T1000 (cell line): ENCODE results near the gene NFIA.

ENCODE experiments used
- DNase-seq: peaks from one replicate; lab custom pipeline; 2025; ENCODE audit warnings: mixed read lengths; lab: John Stamatoyannopoulos, UW

NFIA gene

DNA sequence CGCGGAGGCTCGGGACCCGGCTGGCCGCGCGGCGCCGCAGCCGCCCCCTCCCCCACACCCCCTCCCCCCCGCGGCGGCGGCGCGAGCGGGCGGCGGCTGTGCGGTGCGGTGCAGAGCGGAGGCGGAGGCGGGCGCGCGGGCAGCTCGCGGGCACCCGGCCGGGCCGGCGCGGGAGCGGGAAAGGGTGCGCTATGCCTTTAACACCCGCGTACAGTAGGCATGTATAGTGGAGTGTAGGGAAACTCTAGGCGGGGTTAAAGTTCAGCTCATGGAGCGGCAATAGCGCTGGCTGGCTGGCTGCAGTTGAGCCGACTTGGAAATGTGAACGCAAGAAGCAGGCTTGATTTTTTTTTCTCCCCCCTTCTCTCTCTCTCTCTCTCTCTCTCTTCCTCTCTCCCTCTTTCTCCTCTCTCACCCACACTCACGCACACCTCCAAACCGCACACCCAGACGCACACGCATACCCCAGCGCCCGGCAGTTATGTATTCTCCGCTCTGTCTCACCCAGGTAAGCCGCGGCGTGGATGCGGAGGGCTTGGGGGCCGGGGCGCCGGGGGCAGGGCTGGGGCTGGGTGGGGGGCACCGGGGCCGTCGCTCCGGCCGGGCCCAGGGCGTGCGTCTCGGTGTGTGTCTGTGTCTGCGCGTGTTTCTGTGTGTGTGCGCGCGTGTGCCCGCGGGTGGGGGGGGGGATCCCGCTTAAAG is at the start of gene NFIA:
Gene NFIA (plus strand): TSS at position 251 of the 702 bp plus-strand sequence.
- peak; percentile 13 for DNase-seq

DNA sequence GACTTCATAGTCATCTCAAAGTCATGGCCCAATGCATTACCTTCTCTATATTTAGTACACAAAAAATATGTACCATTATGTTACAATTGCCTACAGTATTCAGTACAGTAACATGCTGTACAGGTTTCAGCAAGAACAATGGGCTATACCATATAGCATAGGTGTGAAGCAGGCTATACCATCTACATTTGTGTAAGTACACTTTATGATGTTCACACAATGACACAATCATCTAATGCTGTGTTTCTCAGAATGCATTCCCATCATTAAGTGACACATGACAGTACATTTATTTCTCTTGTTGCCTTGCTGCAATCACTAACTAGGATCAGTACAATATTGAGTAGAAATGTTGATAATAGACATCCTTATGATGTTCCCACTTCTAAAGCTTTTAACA is 46.5 kb upstream of the NFIA start:
- DNase-seq: no peak

DNA sequence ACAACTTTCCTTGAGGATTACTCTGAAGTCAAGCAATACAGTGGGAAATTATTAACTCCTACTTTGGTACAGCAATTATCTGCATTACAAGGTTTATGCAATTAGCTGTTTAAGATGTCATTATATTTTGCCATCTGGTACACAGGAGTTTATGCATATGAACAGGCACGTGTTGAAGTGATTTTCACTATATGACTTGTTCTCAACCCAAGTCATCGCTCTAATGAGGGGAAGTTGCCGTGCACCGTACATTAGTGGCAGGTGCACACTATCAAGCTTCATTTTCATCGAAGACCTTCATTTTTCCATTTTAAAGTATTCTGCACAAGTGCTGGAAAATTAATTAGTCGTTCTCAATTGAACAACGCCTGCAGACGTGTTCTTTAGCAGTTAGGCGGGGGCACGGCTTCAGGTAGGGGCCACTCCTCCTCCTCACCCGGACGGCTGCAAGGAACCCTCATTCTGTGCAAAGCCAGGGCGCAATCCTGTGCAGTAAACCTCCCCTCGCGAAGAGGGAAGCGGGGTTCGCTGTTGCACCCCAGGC is 39.8 kb upstream of the NFIA start:
- DNase-seq: no peak

DNA sequence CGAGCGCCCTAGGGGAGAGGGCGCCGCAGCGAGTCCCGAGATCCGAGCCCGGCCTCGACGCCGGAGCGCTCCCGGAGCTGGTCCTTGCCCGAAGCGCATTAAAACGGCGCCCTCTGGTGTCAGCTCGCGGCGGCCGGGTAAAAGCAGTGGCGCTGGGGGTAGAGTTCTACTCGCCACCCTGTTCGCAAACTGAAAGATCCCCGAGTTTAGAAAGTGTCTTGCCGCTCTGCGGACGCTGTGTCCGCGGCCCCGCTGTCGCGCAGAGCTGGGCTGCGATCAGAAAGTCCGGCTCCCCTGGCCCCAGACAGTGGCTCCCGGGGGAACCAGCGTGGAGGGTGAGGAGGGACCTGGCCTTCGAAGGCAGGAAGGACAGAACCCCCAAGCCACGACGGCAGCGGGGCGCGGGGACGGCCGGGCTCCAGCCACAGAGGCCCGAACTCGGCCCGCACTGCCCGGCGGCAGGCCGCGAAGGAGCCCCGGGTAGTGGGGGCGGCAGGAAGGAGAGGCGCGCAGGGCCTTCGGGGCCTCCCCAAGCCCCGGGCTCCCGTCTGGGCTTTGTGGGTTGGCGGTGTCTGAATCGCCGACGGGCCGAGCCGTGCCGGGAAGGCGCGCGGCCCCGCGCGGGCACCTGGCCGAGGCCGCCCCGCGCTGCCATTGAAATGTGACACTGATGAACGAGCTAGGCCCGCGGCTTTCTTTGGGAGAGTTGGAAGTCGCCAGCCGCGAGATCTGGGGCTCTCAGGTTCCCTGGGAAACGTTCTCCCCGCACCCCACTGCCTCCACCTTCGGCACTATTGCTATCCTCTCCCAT is 39.1 kb upstream of the NFIA start:
- DNase-seq: no peak

DNA sequence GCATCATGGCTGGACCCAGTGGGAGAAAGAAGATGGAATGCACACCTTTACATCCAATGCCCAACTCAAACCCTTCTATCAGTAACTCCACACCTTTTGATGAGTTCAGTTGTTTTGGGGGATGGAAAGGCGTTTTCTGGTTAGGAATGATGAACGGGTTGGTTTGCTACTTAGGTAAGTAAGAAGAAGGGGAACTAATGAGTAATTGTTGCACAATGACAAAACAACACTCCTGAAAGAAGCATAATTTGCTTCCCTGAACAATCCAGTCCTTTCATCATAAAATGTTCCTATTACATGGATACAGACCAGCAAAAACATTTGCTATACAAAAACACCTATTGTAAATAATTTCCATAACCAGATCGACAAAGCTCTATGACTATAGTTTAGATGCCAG is 35.9 kb upstream of the NFIA start:
- DNase-seq: no peak

DNA sequence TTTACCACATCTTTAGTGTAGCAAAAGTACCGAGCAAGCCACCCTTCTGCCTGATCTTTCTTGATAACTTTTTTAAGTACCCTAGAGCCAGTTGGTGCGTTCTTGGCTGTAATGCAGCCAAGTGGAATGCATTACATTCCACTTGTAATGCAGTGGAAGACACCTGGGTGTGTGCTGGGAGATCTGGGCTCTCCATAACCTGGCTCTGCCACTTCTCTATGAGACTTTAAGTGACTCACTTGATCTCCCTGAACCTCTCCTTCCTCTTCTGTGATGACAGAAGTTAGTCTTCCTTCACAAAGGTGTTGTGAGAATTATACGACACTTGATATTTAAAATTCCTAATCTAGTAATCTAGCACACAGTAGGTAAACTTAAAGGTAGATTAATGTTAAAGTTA is 35.3 kb upstream of the NFIA start:
- DNase-seq: no peak

DNA sequence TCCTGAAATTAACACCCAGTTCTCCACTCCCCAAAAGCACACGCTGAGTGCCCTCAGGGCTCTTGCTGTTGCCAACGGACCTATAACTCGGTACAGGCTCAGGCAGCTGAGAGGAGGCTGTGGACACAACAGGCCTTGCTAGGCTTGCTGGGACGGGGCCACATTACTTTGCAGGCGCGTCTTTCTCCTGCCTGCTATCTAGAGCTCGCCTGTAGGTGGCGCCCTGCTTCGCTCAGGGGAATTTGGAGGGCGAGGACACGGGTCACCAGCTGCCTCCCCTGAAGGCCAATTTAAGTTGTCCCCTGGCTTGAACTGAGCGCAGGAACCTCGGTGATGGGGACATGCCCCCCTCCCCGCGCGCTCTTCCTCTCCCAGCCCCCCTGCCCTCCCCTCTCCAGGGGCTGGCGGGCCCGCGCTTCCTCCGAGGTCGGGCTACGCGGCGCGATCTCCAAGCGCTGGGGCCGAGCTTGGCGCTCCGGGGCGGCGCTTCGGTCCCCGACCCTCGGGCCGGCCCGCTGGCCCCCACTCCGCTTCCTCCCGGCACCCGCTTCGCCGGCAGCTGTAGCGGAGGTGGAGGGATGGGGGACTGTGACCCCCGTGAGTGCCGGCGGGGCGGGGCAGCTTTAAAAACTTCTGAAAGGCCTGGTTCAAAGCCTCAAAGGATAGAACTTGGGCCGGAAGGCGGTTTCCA is 32.4 kb upstream of the NFIA start:
- DNase-seq: peak; percentile 80

DNA sequence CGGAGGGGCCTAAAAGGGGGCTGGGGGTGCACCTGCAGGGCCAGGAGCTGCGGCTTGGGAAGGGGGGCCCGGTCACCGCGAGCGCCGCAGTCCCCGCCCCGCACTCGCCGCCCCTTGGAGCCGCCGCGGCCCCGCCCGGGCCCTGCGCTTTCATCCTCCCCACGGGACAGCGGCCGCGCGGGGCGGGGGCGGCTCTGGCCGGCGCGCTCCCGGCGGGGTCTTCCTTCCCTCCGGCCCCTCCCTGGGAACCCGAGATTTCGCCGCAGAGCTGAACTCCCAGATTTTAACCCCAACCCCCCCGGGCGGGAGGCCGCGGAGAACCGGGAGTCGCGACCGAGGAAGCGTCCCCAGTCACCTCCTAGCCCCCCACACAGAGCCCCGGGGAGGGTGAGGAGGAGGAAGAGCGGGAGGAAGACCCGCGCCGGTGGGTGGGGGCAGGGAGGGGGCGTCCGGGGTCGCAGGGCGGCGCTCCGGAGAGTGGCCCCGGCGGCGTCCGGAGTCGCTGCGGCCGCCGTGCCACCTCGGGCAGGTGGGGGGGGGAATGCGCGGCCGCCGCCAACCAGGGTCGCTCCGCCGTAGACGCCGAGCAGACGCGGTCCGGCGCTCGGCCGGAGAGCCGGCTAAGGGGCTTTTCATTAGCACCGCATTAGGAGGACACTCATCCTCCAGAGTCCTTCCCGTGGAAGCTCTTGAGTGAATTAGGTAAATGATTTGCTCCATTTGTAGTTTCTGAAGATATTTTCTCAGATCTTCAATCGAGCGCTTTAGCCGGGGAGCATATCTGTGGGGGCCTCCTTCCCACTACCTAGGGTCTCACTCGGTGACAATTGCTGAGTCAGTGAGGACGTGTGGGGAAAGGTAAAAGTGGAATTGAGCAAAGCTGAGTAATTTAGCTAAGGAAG is 31.6 kb upstream of the NFIA start:
- peak; percentile 34 for DNase-seq

DNA sequence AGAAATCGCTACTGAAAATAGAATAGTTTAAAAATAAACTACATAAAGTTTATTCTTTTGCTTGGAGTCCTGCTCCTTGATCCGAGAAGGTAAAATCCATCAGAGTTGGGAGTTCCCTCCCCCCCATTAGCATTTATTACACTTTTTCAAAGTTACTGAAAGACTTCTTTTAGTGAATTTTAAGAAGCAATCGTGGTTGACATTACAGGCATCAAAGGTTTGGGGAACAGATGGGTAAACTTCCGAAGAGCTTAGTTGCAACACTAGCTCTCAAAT is 31.0 kb upstream of the NFIA start:
- no peak for DNase-seq

DNA sequence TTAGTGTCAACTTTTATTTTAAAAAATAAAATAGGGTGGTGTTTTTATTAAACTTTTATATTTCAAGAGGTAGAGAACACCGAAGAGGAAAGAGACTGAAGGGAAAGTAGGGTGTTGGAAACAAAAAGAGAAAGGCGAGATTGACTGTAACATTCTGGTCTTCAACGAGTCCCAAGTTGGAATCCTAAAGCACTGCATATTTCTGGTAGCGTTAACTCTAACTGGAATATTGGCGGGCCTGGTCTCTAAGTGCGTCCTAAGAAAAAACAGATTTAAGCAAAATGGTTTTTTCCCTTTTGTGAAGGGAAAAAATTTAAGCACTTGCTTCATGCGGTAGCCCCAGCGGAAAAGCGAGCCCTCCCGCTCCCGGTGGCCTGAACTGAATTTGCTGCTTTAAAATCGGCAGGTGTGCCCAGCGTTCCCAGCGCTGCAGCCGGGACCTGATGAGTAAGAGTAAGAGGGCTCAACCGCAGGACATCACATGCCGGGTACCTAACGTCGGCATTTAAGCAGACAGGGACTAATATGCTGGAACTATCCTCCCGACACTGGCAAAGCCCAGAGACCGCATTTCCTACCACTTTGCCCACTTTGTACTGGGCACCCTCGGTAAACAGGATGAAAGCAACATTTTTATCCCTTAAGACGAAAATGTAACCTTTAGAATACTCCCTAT is 30.5 kb upstream of the NFIA start:
- no peak for DNase-seq

DNA sequence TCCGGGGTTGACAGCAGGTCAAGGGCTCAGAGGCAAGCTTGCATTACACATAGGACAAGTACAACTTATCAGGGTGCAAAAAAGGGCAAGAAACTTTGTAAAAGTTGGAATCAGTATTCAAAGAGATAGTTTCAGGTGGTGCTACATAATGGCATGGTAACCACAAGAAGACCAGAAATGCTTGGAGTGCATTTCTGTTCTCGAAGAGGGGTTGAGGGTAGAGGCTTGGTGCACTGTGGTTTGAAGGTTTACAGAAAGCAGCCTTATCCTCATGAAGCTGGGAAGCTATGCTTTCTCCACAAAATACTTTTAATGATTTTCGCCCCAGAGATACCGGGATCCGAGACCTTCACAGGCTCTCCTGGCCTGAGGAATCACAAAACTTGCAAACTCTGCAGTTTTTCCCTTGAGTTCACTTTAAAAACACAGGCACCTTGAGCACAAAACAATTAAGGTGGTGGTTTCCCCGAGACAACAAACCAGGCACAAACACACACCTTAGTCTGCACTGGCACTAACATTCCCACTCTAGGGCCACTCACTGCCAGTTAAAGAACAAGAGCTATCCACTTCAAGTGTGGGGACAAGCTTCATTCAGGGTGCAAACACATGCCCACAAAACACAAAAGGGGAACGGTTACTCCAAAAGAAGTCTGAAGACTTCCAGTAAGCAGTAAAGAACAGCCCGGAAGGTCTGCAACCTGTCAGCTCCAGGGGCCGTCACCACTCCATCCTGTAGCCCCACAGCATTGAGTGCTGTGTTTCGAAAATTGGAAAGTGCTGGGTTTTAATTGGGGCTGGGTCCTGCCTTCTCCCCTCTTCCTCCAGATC is 29.8 kb upstream of the NFIA start:
- DNase-seq: no peak

DNA sequence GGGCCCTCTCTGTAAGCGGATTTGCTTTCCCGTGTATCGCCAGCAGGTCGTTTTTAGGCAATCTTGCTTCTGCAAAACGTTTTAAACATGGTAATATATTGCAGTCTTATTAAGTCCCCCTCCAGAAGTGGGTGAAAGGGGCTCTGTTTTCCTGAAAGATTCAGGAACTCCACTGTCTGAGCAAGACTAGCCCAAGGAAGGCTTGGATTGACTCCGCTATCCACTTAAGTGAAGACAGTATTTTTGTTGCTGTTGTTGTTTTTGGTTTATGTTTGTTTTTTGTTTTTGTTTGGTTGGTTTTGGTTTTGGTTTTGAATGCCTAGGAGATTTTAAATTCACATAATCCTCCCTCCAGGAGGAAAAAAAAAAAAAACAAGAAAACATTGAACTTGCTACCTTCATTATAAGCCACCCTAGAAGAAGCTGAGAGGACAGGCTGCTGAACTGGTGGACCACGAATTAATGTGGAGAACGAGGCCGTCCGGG is 29.1 kb upstream of the NFIA start:
- DNase-seq: no peak

DNA sequence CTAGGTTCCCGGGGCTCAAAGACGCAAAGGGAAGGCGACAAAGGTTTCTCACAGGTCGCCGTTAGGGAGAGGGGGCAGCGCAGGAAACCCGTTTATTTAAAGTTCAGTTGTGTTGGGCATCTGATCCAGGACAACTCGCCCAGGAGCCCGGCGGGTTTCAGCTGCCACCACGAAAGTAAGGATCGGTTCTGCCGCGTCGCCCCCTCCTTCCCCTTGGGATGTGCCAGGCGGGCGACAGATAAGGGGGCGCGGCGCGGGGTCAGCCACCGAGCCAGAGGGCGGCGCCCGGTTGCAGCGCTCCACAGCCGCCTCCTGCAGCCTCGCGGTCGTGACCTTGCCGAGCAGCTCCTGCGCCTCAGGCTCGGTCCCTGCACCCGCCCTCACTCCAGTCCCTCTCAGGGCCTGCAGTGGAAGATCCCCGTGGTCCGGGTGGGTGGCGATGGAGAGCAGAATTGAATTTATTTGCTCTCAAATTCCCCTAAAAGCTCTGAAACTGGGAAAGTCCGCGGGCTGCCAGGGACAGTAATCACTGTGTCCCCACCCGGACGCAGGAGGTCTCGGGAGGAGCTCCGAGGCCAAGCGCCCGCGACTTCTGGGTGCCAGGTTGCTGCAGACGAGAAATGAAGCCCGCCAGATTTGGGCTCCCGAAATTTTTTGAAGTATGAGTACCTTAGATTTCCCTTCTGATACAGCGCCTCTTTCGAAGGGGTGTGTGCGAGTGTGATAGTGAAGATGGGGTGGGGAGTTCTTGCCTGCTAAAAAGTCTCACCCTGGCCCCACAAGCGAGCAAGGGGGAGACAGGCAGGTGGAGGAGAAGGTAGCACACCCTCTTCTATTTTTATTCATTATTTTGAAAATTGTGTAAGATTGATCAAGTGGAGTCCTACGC is 28.4 kb upstream of the NFIA start:
- no peak for DNase-seq

DNA sequence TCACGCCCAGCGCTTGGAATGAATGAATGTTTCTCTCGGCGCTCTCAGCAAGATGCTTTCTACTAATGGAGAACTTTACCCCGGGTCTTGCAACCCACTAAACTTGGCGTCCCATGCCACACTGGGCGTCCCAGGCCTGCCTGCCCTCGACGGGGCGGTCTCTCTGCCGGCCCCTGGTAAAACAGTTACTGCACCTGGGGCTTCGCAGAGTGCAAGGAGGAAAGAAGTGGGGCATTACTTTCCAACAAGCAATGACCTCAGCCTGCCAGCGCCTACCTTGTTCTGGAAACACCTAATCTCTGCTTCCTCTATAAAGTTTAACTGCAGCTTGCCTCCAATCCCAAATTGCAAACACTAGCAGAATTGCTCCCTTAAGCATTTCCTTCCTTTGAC is 27.8 kb upstream of the NFIA start:
- DNase-seq: no peak

DNA sequence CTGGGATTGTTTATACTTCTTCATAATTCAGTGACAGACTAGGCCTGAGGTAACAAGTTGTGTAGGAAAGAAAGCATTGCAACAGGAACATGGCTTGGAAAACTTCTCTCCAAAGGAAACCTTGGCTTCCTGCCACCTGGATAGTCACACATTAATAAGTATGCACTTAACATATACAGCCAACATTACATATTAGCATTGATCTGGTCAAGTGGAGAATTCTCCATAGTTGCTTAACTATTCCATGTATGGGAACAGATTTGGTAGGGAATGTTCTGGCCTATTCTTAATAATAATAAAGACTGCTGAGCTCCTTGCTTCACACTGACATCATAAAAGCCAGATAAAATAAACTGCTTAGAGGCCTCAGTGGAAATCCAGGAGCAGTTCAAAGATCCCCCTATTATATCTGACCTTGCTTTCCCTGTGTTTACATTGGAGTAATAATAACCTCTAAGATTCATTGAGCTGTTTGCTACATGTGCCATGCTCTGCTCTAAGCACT is 27.2 kb upstream of the NFIA start:
- no peak for DNase-seq

DNA sequence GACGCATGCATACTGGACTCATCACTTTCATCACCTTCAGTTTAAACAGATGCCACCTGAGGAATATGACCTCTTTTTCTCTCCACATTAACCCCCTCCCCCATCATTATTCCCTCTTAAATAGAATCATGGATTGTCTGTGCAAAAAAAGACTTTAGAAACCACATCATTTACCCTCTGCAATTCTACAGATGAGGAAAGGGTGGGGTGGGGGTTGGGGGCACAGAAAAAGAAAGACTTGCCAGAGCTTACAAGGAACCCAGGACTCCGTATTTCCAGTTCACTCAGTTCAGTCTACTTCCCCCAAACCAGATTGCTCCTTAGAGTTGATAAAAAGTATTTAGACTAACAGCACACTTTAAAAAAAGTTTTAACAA is 26.2 kb upstream of the NFIA start:
- DNase-seq: no peak

DNA sequence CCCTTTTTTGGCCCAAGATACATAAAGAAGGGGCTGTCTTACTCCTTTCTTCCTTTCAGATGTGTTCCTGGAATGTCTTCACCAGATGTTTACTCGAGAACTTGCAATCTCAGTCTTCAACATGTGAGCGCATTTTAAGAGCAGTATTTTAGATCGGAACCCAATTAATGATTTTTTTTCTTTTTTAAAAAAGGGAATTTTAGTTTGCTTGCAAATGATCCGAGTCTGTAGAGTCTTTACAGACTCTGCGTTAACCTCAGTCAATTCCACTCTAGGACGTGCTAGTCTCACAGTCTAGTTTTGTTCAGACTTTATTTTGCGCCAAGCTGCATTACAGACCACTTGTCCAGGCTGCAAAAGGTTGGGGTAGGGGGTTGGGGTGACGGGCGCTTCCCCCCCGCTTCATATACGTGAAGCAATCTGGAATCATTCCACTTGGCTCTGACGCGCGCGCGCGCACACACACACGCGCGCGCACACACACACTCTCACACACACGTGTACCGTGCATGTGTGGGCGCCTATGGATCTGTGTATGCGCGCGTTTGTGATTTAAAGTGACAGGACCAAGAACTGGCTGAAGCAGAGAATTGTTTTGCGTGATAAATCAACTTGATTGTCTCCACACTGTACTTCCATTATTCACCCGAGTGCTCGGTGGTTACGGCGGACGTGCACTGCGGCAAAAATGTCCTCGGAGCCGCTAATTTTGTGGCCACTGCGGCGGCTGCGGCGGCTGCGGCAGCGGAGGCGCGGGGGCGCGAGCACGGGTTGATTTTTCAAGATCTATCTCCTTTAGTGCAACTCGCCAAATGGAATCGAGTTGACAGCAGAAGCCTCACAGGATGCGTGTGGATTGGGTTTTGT is 25.6 kb upstream of the NFIA start:
- DNase-seq: peak; percentile 13
